Testis (tissue), 2 donors: ENCODE data around the gene TRIM46.

ENCODE experiments used
- POLR2A ChIP-seq: fragments of 450-650 bp; IDR thresholded peaks from one replicate; pipeline ENCODE4 v1.6.1; 2017; ENCODE audit warnings: antibody characterized with exemption, mild to moderate bottlenecking, moderate library complexity
- TF ChIP-seq, protein P1 (sequence below), 3 experiments: fragments of 450-650 bp in 2 of 3; fragments of 200-600 bp in 1 of 3; sonication (generic) in 1 of 3; IDR thresholded peaks; one replicate each; pipeline ENCODE4 v1.5.1; 2016 to 2019; ENCODE audit warnings: antibody characterized with exemption in 3 of 3, mild to moderate bottlenecking in 2 of 3, moderate library complexity in 1 of 3

DNA sequence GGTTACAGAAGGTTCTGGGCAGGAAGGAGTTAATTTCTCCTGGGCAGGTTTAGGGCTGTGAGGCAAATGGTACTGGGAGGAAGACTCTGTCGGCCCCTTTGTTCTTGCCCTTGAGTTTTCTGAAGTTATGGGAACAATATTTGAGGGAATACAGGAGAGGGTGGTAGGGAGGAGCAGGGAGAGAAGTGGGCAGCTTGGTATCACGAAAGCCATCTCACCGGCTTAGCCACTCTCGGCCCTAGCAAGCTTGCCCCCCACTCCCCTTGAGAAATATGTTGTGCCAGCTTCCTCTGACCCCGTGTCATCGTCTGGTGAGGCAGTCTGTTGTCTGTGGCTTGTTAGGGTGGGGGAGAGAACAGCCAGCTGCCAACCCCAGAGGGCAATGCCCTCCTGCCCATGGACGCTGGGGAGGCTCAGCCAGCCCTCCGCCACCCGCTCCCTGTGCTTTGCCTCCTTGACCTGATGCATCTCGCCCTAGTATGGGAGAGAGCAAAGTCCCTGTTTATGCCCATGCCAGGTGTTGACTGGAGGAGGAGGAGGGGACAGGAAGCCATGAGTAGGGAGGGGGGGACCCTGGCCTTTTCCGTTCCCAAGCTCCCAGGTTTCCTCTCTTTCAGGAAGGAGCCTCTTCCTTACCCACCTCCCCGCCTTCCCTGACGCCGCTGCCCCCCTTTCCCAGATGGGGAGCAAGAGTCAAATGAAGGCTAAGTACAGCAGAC lies 44.7 kb upstream of the TRIM46 start:
- TF ChIP-seq, protein P1, sequence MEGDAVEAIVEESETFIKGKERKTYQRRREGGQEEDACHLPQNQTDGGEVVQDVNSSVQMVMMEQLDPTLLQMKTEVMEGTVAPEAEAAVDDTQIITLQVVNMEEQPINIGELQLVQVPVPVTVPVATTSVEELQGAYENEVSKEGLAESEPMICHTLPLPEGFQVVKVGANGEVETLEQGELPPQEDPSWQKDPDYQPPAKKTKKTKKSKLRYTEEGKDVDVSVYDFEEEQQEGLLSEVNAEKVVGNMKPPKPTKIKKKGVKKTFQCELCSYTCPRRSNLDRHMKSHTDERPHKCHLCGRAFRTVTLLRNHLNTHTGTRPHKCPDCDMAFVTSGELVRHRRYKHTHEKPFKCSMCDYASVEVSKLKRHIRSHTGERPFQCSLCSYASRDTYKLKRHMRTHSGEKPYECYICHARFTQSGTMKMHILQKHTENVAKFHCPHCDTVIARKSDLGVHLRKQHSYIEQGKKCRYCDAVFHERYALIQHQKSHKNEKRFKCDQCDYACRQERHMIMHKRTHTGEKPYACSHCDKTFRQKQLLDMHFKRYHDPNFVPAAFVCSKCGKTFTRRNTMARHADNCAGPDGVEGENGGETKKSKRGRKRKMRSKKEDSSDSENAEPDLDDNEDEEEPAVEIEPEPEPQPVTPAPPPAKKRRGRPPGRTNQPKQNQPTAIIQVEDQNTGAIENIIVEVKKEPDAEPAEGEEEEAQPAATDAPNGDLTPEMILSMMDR (IDR thresholded peaks at IDR 0.05), result no peak
- TF ChIP-seq POLR2A, result no peak
